NK-92 (cell line): Measurements from ENCODE around the gene MITF.

Experiments
- DNase-seq: peaks from one replicate; lab custom pipeline; 2025; ENCODE audit not compliant: unreplicated experiment; lab: John Stamatoyannopoulos, UW

The MITF gene

GRCh38 chr3:69725994-69726571, 13.2 kb upstream of the MITF start:
- DNase-seq = no peak

GRCh38 chr3:69729147-69729919, 9.9 kb upstream of the MITF start:
- no peak for DNase-seq

GRCh38 chr3:69731080-69731479, 8.2 kb upstream of the MITF start:
- no peak for DNase-seq

GRCh38 chr3:69735893-69736292, 3.4 kb upstream of the MITF start:
- DNase-seq = no peak

- DNase-seq = no peak
Observed at GRCh38 chr3:69737392-69737791, 1.9 kb upstream of the MITF start.

GRCh38 chr3:69738315-69738714, 949 bp upstream of the MITF start:
- DNase-seq = no peak

- no peak for DNase-seq
Observed at GRCh38 chr3:69738859-69739203, 433 bp upstream of the MITF start.

GRCh38 chr3:69740103-69741021, 1.1 kb downstream of the MITF start:
- no peak for DNase-seq

- DNase-seq = no peak
Observed at GRCh38 chr3:69741032-69741767, 1.9 kb downstream of the MITF start.

GRCh38 chr3:69742391-69742790, 3.1 kb downstream of the MITF start:
- no peak for DNase-seq

- DNase-seq = no peak
Observed at GRCh38 chr3:69743975-69744906, 5.0 kb downstream of the MITF start.

GRCh38 chr3:69745505-69745904, 6.2 kb downstream of the MITF start:
- no peak for DNase-seq

GRCh38 chr3:69746119-69746518, 6.9 kb downstream of the MITF start:
- DNase-seq = no peak

GRCh38 chr3:69747511-69748258, 8.4 kb downstream of the MITF start:
- no peak for DNase-seq

- DNase-seq = no peak
Observed at GRCh38 chr3:69748503-69748902, 9.2 kb downstream of the MITF start.

GRCh38 chr3:69749461-69749860, 10.2 kb downstream of the MITF start:
- no peak for DNase-seq

GRCh38 chr3:69750549-69750948, 11.3 kb downstream of the MITF start:
- DNase-seq = no peak

GRCh38 chr3:69751074-69751476, 11.8 kb downstream of the MITF start:
- no peak for DNase-seq

- DNase-seq = no peak
Observed at GRCh38 chr3:69752241-69752640, 13.0 kb downstream of the MITF start.
